ENCODE results near the gene MOB3A.
"Not testable (repeated sequence)": the region's sequence is repeated elsewhere in the genome, so short reads cannot be mapped to it uniquely, and the experiment has no call there.

- TF ChIP-seq, protein P1, sequence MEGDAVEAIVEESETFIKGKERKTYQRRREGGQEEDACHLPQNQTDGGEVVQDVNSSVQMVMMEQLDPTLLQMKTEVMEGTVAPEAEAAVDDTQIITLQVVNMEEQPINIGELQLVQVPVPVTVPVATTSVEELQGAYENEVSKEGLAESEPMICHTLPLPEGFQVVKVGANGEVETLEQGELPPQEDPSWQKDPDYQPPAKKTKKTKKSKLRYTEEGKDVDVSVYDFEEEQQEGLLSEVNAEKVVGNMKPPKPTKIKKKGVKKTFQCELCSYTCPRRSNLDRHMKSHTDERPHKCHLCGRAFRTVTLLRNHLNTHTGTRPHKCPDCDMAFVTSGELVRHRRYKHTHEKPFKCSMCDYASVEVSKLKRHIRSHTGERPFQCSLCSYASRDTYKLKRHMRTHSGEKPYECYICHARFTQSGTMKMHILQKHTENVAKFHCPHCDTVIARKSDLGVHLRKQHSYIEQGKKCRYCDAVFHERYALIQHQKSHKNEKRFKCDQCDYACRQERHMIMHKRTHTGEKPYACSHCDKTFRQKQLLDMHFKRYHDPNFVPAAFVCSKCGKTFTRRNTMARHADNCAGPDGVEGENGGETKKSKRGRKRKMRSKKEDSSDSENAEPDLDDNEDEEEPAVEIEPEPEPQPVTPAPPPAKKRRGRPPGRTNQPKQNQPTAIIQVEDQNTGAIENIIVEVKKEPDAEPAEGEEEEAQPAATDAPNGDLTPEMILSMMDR (IDR thresholded peaks at IDR 0.05; ENCODE audit: low read depth, low read length) = not testable (repeated sequence)
- TF ChIP-seq POLR2A (IDR thresholded peaks at IDR 0.05; ENCODE audit: extremely low read depth, insufficient read length) = not testable (repeated sequence)
These were observed 35.2 kb upstream of the MOB3A start for GRCh38 chr19:2131012-2131975.

Measured in NB4 (cell line).